Brain microvascular endothelial cell (primary cell): ENCODE results near the gene UBE2E2.

ENCODE experiments used
- DNase-seq: peaks from one replicate; pipeline ENCODE4 v3.0.0-alpha.2; 2020
- H3K27ac ChIP-seq: fragments of 250-450 bp; sonication (Bioruptor Pico); 2 replicates; pipeline ENCODE4 v1.5.1; 2020; ENCODE audit warnings: mild to moderate bottlenecking, moderate library complexity
- H3K27me3 ChIP-seq: fragments of 250-450 bp; sonication (Bioruptor Pico); replicated peaks from 2 replicates; pipeline ENCODE4 v1.5.1; 2020; ENCODE audit warnings: mild to moderate bottlenecking
- H3K36me3 ChIP-seq: fragments of 250-450 bp; sonication (Bioruptor Pico); replicated peaks from 2 replicates; pipeline ENCODE4 v1.5.1; 2020; ENCODE audit warnings: mild to moderate bottlenecking
- H3K4me3 ChIP-seq: 2 replicates; pipeline ENCODE4 v1.5.1; 2011; ENCODE audit warnings: low read depth, mild to moderate bottlenecking, control low read depth, low read length, moderate library complexity
- in situ Hi-C: cut with HindIII; loops from 2 replicates; pipeline ENCODE4 v1.10.0; 2017; ENCODE audit warnings: low sequenced_read_pairs, low pct_ligation_motif_present
- TF ChIP-seq, protein P1 (sequence below): IDR thresholded peaks from 2 replicates; pipeline ENCODE4 v1.5.1; 2011; ENCODE audit warnings: low read depth, mild to moderate bottlenecking, moderate library complexity, low read length, control low read depth, inconsistent platforms; ENCODE audit errors: missing control alignments

UBE2E2 gene

DNA sequence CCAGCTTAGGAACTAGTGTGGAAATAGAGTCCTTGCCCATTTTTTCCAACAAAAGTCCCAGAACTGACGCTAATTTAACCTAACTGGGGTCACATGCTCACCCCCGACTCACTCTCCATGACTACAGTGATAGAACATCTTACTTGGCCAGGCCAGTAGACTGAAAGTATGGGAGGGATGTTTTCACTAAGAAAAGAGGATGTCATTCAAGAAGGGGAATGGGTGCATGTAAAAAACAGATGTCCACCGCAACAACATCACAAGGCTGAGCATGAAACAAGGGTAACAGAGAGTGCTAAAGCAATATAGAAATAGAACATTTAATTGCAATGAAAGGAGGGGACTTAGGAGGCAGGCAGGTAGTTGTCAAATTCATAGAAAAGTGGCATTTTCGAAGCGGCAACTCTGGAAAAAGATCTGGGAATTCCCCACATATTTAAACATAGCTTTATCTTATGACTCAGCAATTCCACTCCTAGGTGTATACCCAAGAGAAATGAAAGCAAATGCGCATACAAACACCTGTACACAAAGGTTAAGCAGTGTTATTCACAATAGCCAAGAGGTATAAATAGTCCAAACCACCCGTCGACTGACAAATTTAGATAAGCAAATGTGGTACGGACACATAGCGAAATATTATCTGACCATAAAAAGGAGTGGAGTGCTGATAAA, 41.1 kb upstream of the UBE2E2 start:
- Histone ChIP-seq H3K36me3 (no peaks in the 10 kb centered on the region), H3K4me3 (no peak overlapping the region), H3K27ac (peak overlapping the region; percentile 12), H3K27me3 (no peaks in the 10 kb centered on the region)
- peak; percentile 66 for DNase-seq
- in situ Hi-C loops: no loop called here
- TF ChIP-seq, protein P1, sequence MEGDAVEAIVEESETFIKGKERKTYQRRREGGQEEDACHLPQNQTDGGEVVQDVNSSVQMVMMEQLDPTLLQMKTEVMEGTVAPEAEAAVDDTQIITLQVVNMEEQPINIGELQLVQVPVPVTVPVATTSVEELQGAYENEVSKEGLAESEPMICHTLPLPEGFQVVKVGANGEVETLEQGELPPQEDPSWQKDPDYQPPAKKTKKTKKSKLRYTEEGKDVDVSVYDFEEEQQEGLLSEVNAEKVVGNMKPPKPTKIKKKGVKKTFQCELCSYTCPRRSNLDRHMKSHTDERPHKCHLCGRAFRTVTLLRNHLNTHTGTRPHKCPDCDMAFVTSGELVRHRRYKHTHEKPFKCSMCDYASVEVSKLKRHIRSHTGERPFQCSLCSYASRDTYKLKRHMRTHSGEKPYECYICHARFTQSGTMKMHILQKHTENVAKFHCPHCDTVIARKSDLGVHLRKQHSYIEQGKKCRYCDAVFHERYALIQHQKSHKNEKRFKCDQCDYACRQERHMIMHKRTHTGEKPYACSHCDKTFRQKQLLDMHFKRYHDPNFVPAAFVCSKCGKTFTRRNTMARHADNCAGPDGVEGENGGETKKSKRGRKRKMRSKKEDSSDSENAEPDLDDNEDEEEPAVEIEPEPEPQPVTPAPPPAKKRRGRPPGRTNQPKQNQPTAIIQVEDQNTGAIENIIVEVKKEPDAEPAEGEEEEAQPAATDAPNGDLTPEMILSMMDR: no peak

- no peak for DNase-seq
These were observed 40.2 kb upstream of the UBE2E2 start for GRCh38 chr3:23162934-23163333.

DNA sequence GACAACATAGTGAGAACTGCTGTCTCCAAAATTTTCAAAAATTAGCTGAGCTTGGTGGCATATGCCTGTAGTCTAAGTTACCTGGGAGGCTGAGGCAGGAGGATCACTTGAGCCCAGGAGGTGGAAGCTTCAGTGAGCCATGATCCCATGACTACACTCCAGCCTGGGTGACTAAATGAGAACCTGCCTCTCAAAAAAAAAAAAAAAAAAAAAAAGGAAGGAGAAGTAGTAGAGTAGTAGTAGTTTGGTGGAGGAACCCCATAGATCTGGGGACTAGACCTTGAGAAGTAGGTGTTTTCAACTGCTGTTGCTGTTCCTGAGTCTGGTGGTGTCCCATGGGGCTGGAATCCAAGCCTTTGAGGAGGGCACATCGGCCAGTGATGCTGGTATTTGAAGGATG, 38.4 kb upstream of the UBE2E2 start:
- TF ChIP-seq, protein P1: no peak
- DNase-seq: no peak
- Histone ChIP-seq H3K27ac (no peak overlapping the region), H3K4me3 (no peak overlapping the region), H3K27me3 (no peaks in the 10 kb centered on the region), H3K36me3 (no peaks in the 10 kb centered on the region)
- in situ Hi-C loops: no loop called here

More at GRCh38 chr3:23162934-23163333, 40.2 kb upstream of the UBE2E2 start:
- Histone ChIP-seq H3K27ac (no peak overlapping the region), H3K4me3 (no peak overlapping the region), H3K27me3 (no peaks in the 10 kb centered on the region), H3K36me3 (no peaks in the 10 kb centered on the region)
- in situ Hi-C loops: no loop called here
- TF ChIP-seq, protein P1: no peak

DNA sequence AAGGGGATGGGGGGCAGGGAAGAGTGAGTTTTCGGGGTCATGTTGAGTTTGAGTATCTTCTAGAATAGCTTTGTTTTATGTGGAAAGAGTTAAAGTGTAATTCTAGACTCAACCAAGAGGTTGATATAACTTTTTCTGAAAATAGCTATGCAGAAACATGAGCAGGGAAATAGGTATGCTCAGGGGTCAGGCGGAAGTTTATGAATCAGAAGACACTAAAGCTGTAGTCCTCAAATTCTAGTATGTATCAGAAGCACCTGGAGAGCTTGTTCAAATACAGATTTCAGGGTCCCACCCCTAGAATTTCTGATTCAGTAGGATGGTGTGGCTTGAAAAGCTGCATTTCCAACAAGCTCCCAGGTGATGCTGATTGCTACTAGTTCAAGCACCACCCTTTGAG, 37.6 kb upstream of the UBE2E2 start:
- in situ Hi-C loops: no loop called here
- TF ChIP-seq, protein P1: no peak

GRCh38 chr3:23166276-23166675, 36.9 kb upstream of the UBE2E2 start:
- no peak overlapping the region for H3K4me3 ChIP-seq
- in situ Hi-C loops: no loop called here

More for the DNA sequence above, 37.6 kb upstream of the UBE2E2 start:
- Histone ChIP-seq H3K27me3 (no peaks in the 10 kb centered on the region), H3K4me3 (no peak overlapping the region), H3K27ac (no peak overlapping the region), H3K36me3 (no peaks in the 10 kb centered on the region)
- no peak for DNase-seq

More at GRCh38 chr3:23166276-23166675, 36.9 kb upstream of the UBE2E2 start:
- no peaks in the 10 kb centered on the region for H3K27me3 ChIP-seq
- no peak for DNase-seq
- TF ChIP-seq, protein P1: no peak
- no peak overlapping the region for H3K27ac ChIP-seq
- H3K36me3 ChIP-seq: no peaks in the 10 kb centered on the region
